Medulla oblongata (tissue), 1 donor: ENCODE measurements around the gene GRID1.

Source experiments
- DNase-seq: peaks from one replicate; pipeline ENCODE4 v3.0.0-alpha.2; 2015; ENCODE audit errors: extremely low spot score

GRID1 gene

GRCh38 chr10:86368987-86369386 lies 2.4 kb upstream of the GRID1 start:
- no peak for DNase-seq

GRCh38 chr10:86368046-86368445 lies 1.5 kb upstream of the GRID1 start:
- no peak for DNase-seq

- peak; percentile 66 for DNase-seq
These were observed 757 bp upstream of the GRID1 start for GRCh38 chr10:86367152-86367951.

GRCh38 chr10:86366902-86367151 lies 232 bp upstream of the GRID1 start:
- DNase-seq: no peak

GRCh38 chr10:86365346-86366032 lies 1.1 kb downstream of the GRID1 start:
- peak; percentile 56 for DNase-seq

GRCh38 chr10:86364491-86365345 lies 1.9 kb downstream of the GRID1 start:
- peak; percentile 38 for DNase-seq

- no peak for DNase-seq
These were observed 2.6 kb downstream of the GRID1 start for GRCh38 chr10:86363833-86364490.

- DNase-seq: no peak
These were observed 3.3 kb downstream of the GRID1 start for GRCh38 chr10:86363184-86363832.

- no peak for DNase-seq
These were observed 3.9 kb downstream of the GRID1 start for GRCh38 chr10:86362586-86363183.

GRCh38 chr10:86362129-86362527 lies 4.5 kb downstream of the GRID1 start:
- DNase-seq: no peak

GRCh38 chr10:86361156-86362128 lies 5.2 kb downstream of the GRID1 start:
- DNase-seq: peak; percentile 76

GRCh38 chr10:86360657-86361056 lies 5.9 kb downstream of the GRID1 start:
- DNase-seq: peak; percentile 64

- DNase-seq: no peak
These were observed 6.6 kb downstream of the GRID1 start for GRCh38 chr10:86359954-86360353.

GRCh38 chr10:86359111-86359510 lies 7.5 kb downstream of the GRID1 start:
- no peak for DNase-seq

GRCh38 chr10:86357676-86358075 lies 8.9 kb downstream of the GRID1 start:
- no peak for DNase-seq

- DNase-seq: peak; percentile 87
These were observed 9.6 kb downstream of the GRID1 start for GRCh38 chr10:86357041-86357440.

GRCh38 chr10:86356296-86356695 lies 10.3 kb downstream of the GRID1 start:
- peak; percentile 47 for DNase-seq

GRCh38 chr10:86355571-86356038 lies 11.0 kb downstream of the GRID1 start:
- peak; percentile 99 for DNase-seq

GRCh38 chr10:86354761-86355540 lies 11.6 kb downstream of the GRID1 start:
- peak; percentile 70 for DNase-seq
